Panc1 (cell line): Measurements from ENCODE around the gene CLBA1. TPM values are rescaled to one million over a fixed set of nuclear protein-coding genes. Genes with fewer than 3 reads are reported as not detected.
A peak's percentile ranks its signal among the peaks of the same experiment; 100 is the strongest.

ENCODE experiments used
- ATAC-seq: fragments of 200-7000 bp; cut with Tn5 transposase; 2 replicates; pipeline ENCODE4 v1.9.1; 2020; ENCODE audit warnings: mild to moderate bottlenecking, moderate library complexity
- BruUV-seq: library from RNA; stranded (reverse); fragments of 400-500 nt; replicated peaks from 2 replicates; lab custom pipeline; 2021; lab: Mats Ljungman, UMichigan
- CTCF ChIA-PET: fragments of 300-600 bp; sonication (Branson Sonifier 250); formaldehyde crosslinking; loops from one replicate; lab custom pipeline; 2022; ENCODE audit warnings: antibody characterized with exemption; lab: Charles Lee
- POLR2A ChIA-PET: fragments of 300-600 bp; sonication (Branson Sonifier 250); formaldehyde crosslinking; loops from one replicate; lab custom pipeline; 2022; ENCODE audit warnings: antibody characterized with exemption; lab: Charles Lee
- DNase-seq: peaks from one replicate; pipeline ENCODE4 v3.0.0-alpha.2; 2010; ENCODE audit warnings: low read depth, low spot score
- H3K27ac ChIP-seq: 2 replicates; pipeline ENCODE4 v1.5.1; 2011; ENCODE audit warnings: mild to moderate bottlenecking, low read length, inconsistent platforms
- H3K27me3 ChIP-seq: fragments of 200-500 bp; sonication (Bioruptor generic); 2 replicates; pipeline ENCODE4 v1.6.0; 2014; ENCODE audit warnings: low read length, inconsistent platforms; ENCODE audit not compliant: control insufficient read depth, insufficient read depth
- H3K36me3 ChIP-seq: fragments of 200-500 bp; sonication (Bioruptor generic); 2 replicates; pipeline ENCODE4 v1.5.1; 2014; ENCODE audit warnings: inconsistent platforms, mild to moderate bottlenecking, low read length, moderate library complexity; ENCODE audit not compliant: control insufficient read depth, insufficient read depth
- H3K4me1 ChIP-seq: 2 replicates; pipeline ENCODE4 v1.5.1; 2011; ENCODE audit warnings: inconsistent platforms, mild to moderate bottlenecking, low read length, moderate library complexity; ENCODE audit not compliant: control insufficient read depth, insufficient read depth
- H3K4me3 ChIP-seq, 2 experiments: 2 replicates each; pipeline ENCODE4 v1.5.1; 2011 to 2012; ENCODE audit warnings: low read depth in 2 of 2, low read length in 2 of 2, mild to moderate bottlenecking in 2 of 2, inconsistent platforms in 1 of 2, moderate library complexity in 1 of 2
- H3K9me3 ChIP-seq: fragments of 200-500 bp; sonication (Bioruptor generic); 2 replicates; pipeline ENCODE4 v1.5.1; 2014; ENCODE audit warnings: low read depth, mild to moderate bottlenecking, inconsistent platforms, low read length, moderate library complexity; ENCODE audit not compliant: control insufficient read depth, insufficient read depth
- POLR2AphosphoS5 ChIP-seq: IDR thresholded peaks from 2 replicates; pipeline ENCODE4 v1.6.1; 2012; ENCODE audit warnings: mild to moderate bottlenecking, low read depth, low read length, moderate library complexity
- SIN3A ChIP-seq: IDR thresholded peaks from 2 replicates; pipeline ENCODE4 v1.6.1; 2012; ENCODE audit warnings: low read depth, mild to moderate bottlenecking, low read length, moderate library complexity, borderline replicate concordance; ENCODE audit not compliant: insufficient read depth
- TCF7L2 ChIP-seq: IDR thresholded peaks from 2 replicates; pipeline ENCODE4 v1.6.1; 2011; ENCODE audit warnings: mild to moderate bottlenecking, low read depth, low read length, inconsistent platforms
- in situ Hi-C: cut with HindIII; loops from 2 replicates; pipeline ENCODE4 v1.10.0; 2016; ENCODE audit warnings: low sequenced_read_pairs, low pct_unique_long_range_greater_than_20kb
- intact Hi-C: fragments of 100-400 bp; cut with micrococcal nuclease; formaldehyde crosslinking; loops from one replicate; pipeline ENCODE4 v1.10.0; 2022; ENCODE audit not compliant: unreplicated experiment
- total RNA-seq: library from RNA; stranded (reverse); gene quantifications from one replicate; pipeline ENCODE4 v1.2.1, GENCODE V29; 2021; ENCODE audit not compliant: unreplicated experiment
- TF ChIP-seq, protein P1 (sequence below), 2 experiments: IDR thresholded peaks; 2 replicates each; pipeline ENCODE4 v1.6.1; 2011 to 2012; ENCODE audit warnings: low read depth in 2 of 2, control low read depth in 1 of 2, low read length in 1 of 2, mild to moderate bottlenecking in 1 of 2, moderate library complexity in 1 of 2; ENCODE audit not compliant: insufficient read depth in 1 of 2
- TF ChIP-seq, protein P2 (sequence below): fragments of 450-650 bp; IDR thresholded peaks from 2 replicates; pipeline ENCODE4 v1.5.1; 2017; ENCODE audit warnings: mild to moderate bottlenecking

The CLBA1 gene
- total RNA-seq, 1 experiment from 2014 or later: 13.8 TPM

DNA sequence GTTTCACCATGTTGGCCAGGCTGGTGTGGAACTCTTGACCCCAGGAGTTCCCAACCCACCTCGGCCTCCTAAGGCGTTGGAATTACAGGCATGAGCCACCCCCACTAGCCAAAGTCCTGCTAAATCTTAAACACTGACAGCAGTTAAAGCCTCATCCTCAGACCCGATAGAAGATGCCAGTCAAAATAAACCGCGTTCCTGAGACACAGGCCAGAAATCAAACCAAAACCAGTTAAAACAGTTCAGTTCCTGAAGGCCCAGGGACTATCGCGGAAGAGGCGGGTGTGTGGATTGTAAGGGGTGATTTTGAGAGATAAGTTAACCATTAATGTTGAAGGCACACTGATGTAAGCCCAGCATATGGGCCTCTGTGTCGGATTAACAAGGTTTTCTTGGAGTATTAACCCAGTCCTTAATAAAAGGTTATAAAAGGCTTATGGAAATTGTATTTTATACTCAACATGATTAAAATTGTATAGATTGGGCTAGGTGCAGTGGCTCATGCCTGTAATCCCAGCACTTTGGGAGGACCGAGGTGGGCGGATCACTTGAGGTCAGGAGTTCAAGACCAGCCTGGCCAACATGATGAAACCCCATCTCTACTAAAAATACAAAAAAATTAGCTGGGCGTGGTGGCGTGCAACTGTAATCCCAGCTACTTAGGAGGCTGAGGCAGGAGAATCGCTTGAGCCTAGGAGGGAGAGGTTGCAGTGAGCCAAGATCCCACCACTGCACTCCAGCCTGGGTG, 54.0 kb downstream of the CLBA1 start:
- Histone ChIP-seq H3K36me3 (no peaks in the 10 kb centered on the region), H3K4me3 (no peak overlapping the region), H3K27me3 (no peaks in the 10 kb centered on the region), H3K4me1 (peaks cover 5% of the 10 kb centered on the region; the same call in 1 of the 2 replicates), H3K9me3 (no peaks in the 10 kb centered on the region), H3K27ac (peak overlapping the region; percentile 11; the same call in 1 of the 2 replicates)
- DNase-seq (no peak), ATAC-seq (no peak)
- TF ChIP-seq TCF7L2: no peak
- TF ChIP-seq, protein P1, sequence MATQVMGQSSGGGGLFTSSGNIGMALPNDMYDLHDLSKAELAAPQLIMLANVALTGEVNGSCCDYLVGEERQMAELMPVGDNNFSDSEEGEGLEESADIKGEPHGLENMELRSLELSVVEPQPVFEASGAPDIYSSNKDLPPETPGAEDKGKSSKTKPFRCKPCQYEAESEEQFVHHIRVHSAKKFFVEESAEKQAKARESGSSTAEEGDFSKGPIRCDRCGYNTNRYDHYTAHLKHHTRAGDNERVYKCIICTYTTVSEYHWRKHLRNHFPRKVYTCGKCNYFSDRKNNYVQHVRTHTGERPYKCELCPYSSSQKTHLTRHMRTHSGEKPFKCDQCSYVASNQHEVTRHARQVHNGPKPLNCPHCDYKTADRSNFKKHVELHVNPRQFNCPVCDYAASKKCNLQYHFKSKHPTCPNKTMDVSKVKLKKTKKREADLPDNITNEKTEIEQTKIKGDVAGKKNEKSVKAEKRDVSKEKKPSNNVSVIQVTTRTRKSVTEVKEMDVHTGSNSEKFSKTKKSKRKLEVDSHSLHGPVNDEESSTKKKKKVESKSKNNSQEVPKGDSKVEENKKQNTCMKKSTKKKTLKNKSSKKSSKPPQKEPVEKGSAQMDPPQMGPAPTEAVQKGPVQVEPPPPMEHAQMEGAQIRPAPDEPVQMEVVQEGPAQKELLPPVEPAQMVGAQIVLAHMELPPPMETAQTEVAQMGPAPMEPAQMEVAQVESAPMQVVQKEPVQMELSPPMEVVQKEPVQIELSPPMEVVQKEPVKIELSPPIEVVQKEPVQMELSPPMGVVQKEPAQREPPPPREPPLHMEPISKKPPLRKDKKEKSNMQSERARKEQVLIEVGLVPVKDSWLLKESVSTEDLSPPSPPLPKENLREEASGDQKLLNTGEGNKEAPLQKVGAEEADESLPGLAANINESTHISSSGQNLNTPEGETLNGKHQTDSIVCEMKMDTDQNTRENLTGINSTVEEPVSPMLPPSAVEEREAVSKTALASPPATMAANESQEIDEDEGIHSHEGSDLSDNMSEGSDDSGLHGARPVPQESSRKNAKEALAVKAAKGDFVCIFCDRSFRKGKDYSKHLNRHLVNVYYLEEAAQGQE (IDR thresholded peaks at IDR 0.05; ENCODE audit: insufficient read depth in 1 of 2, low read depth in 2 of 2, low read length in 1 of 2): no peak
- in situ Hi-C loops (no loop called here), intact Hi-C loops (no loop called here)
- ChIA-PET POLR2A (no interaction called here), CTCF (no interaction called here)
- BruUV-seq: no TSS peak

DNA sequence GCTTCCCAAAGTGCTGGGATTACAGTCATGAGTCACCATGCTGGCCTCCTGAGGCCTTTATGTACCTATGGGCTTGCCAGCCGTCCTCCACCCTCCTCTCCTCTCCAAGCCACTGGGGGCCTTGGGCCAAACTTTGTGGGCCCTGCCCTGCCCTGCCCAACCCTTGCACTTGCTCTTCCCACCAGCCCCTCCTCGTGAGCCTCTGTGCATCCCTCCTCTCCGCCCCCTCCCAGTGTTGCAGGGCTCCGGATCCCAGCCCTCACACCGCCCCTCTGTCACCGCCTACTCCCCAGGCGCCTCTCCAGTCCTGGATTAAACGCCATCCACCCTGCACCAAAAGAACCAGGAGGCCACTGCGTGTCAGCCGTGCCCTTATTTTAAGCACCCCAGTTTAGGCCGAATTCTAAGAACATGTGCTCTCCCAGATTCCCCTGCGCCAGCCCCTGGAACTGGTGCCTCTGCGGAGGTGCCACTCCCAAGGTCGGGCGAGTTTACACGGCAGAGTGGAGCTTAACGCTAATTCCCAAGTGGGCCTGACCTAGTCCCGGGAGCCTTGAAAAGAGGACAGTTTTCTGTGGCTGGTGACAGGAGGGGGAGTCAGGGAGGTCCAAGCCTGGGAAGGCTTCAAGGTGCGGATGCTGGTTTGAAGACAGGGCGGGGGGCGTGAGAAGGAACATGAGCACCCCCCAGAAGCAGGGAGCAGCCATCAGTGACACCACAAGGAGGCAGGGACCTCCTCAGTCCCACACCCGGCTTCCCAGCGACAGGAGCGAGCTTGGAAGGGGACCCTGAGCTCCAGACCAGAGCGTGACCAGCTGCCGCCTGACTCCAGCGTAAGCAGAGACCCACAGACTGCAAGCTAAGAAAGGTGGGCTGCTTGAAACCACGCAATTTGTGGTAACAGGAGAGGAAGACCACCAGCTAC, 56.5 kb downstream of the CLBA1 start:
- no peak for DNase-seq
- Histone ChIP-seq H3K9me3 (no peaks in the 10 kb centered on the region), H3K27ac (no peak overlapping the region), H3K4me3 (no peak overlapping the region), H3K4me1 (peaks cover 5% of the 10 kb centered on the region; the same call in 1 of the 2 replicates), H3K27me3 (no peaks in the 10 kb centered on the region), H3K36me3 (no peaks in the 10 kb centered on the region)
- ChIA-PET POLR2A (no interaction called here), CTCF (interaction anchor here (0.6 kb wide), 1 partner anchor 24 kb away, joined by 3 read pairs; no protein-coding TSS in a partner anchor)
- TF ChIP-seq TCF7L2: no peak
- no peak for TF ChIP-seq POLR2AphosphoS5
- TF ChIP-seq, protein P2, sequence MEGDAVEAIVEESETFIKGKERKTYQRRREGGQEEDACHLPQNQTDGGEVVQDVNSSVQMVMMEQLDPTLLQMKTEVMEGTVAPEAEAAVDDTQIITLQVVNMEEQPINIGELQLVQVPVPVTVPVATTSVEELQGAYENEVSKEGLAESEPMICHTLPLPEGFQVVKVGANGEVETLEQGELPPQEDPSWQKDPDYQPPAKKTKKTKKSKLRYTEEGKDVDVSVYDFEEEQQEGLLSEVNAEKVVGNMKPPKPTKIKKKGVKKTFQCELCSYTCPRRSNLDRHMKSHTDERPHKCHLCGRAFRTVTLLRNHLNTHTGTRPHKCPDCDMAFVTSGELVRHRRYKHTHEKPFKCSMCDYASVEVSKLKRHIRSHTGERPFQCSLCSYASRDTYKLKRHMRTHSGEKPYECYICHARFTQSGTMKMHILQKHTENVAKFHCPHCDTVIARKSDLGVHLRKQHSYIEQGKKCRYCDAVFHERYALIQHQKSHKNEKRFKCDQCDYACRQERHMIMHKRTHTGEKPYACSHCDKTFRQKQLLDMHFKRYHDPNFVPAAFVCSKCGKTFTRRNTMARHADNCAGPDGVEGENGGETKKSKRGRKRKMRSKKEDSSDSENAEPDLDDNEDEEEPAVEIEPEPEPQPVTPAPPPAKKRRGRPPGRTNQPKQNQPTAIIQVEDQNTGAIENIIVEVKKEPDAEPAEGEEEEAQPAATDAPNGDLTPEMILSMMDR: no peak
- TF ChIP-seq, protein P1 (IDR thresholded peaks at IDR 0.05; ENCODE audit: insufficient read depth in 1 of 2, low read depth in 2 of 2, low read length in 1 of 2): no peak
- no peak for TF ChIP-seq SIN3A
- no TSS peak for BruUV-seq
- ATAC-seq: no peak
- in situ Hi-C loops (no loop called here), intact Hi-C loops (no loop called here)
